Measurements from ENCODE around the gene LZTS2.

LZTS2 gene

DNA sequence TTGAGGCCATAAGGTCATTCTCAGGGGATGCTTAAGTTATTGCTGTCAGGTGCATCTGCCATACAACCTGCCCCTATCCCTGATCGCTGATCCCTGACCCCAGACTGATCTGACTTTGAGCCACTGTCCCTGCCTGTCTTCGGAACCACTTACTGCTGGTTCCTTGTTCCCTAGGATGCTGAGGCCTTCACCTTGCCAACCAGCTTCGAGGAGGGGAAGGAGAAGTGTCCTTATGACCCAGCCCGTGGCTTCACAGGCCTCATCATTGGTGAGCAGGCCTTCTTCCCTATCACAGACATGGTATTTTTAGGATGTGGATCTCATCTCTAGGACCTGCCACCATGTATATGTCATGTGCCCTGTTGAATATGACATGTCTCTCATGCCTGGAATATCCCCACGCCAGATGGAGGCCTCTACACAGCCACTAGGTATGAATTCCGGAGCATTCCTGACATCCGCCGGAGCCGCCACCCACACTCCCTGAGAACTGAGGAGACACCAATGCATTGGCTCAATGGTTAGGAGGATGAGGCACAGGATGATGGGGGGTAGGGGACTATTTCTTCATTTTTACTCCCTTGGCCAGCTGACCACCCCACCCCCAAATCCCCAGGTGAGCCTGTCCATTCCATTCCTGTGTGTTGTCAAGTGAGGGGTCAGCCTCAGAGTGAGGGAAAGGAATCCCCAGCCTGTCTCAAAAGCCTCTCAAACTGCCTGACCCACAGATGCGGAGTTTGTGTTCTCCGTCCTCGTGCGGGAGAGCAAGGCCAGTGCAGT lies 21.3 kb upstream of the LZTS2 start:
- H3K27ac ChIP-seq: no peak overlapping the region
- no peak overlapping the region for H3K4me3 ChIP-seq

DNA sequence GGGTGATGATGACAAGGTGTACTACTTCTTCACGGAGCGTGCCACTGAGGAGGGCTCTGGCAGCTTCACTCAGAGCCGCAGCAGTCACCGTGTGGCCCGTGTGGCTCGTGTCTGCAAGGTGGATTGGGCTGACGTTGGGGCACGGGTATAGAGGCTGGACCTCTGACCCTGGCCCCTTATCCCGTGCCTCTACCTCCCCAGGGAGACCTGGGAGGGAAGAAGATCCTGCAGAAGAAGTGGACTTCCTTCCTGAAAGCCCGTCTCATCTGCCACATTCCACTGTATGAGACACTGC lies 20.8 kb upstream of the LZTS2 start:
- H3K4me3 ChIP-seq: no peak overlapping the region
- H3K27ac ChIP-seq: no peak overlapping the region

DNA sequence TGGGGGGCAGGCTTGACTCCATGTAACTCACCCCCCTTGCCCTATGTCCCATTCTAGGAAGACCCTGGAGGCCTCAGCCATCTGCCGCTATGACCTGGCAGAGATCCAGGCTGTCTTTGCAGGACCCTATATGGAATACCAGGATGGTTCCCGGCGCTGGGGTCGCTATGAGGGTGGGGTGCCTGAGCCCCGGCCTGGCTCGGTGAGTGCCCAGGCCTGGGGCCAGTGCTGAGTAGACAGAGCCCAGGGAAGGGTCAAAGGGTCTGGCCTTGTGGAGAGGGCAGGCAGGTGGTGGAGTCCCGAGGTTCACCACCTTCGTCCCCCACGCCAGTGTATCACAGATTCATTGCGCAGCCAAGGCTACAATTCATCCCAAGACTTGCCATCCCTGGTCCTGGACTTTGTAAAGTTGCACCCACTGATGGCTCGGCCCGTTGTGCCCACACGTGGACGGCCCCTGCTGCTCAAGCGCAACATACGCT lies 19.8 kb upstream of the LZTS2 start:
- H3K4me3 ChIP-seq: no peak overlapping the region
- no peak overlapping the region for H3K27ac ChIP-seq

DNA sequence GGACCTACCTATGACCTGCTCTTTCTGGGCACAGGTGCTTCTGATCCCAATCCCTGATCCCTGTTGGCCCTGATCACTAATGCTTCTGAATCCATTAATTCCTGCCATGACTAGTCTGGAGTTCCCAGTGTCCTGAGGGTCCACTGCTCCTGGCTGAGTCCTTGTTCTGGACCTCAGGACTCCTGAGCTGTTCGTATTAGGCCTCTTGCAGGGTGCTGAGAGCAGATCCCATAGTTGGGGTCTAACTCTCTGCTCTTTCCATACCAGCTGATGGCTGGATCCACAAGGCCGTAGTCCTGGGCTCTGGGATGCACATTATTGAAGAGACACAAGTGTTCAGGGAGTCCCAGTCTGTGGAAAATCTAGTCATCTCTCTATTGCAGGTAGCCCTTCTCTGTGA lies 19.3 kb upstream of the LZTS2 start:
- Histone ChIP-seq H3K27ac (no peak overlapping the region), H3K4me3 (no peak overlapping the region)

DNA sequence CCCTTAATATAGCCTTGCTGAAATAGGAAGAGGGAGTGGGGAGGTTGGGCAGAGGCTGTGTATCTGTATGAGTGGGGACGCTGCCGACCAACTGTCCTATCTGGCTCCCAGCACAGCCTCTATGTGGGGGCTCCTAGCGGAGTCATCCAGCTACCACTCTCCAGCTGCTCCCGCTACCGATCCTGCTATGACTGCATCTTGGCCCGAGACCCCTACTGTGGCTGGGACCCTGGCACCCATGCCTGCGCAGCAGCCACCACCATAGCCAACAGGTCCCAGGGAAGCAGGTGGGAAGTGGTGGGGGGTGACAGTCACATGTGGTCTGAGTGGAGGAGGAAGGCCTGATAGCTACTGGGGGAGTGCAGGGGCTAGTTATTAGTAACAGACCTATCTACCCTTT lies 18.9 kb upstream of the LZTS2 start:
- Histone ChIP-seq H3K4me3 (no peak overlapping the region), H3K27ac (no peak overlapping the region)

DNA sequence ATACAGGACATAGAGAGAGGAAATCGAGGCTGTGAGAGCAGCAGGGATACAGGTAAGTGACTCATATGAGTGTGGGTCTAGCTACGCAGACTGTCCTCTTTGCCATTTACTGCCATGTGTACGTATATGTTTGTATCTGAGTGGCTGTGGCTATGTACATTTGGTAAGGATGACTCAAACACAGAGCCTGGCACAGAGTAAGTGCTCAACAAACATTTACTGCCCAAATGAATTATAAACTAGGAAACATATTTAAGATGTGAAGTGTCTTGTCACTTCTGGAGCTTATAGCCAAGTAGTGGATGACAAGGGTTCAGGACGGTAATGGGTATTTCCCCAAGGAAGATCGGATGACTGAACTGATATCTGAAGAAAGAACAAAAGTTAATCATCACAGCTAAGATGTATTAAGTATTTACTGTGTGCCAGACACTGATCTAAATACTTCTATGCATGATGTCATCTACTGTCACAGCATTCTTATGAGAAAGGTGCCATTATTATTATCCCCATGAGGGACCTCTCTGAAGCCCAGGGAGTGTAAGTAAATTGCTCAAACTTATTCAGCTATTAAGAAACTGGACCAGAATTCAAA lies 18.3 kb upstream of the LZTS2 start:
- Histone ChIP-seq H3K4me3 (no peak overlapping the region), H3K27ac (no peak overlapping the region)

DNA sequence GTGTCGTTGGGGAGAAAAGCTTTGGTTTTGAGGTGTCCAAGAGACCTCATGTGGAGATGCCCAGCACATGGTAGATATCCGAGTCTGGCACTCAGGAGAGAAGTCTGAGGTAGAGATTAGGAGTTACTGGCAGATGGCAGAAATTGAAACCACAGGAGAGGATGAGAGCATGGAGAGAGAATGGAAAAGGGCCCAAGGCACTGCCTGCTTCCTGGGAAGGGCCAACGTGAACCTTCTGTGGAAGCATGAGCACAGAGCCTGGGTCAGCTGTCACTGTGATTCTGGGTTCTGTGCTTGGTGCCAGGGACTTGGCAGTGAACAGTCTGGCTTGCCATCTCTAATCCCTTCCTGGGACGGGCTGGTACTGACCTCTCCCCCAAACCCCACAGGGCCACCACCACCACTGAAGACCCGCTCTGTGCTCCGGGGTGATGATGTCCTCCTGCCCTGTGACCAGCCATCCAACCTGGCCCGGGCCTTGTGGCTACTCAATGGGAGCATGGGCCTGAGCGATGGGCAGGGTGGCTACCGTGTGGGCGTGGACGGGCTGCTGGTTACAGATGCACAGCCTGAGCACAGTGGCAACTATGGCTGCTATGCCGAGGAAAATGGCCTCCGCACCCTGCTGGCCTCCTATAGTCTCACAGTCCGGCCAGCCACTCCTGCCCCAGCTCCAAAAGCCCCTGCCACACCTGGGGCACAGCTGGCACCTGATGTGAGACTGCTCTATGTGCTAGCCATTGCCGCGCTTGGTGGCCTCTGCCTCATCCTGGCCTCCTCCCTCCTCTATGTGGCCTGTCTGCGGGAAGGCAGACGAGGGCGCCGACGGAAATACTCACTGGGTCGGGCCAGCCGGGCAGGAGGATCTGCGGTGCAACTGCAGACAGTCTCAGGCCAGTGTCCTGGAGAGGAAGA lies 16.4 kb upstream of the LZTS2 start:
- no peak overlapping the region for H3K4me3 ChIP-seq

DNA sequence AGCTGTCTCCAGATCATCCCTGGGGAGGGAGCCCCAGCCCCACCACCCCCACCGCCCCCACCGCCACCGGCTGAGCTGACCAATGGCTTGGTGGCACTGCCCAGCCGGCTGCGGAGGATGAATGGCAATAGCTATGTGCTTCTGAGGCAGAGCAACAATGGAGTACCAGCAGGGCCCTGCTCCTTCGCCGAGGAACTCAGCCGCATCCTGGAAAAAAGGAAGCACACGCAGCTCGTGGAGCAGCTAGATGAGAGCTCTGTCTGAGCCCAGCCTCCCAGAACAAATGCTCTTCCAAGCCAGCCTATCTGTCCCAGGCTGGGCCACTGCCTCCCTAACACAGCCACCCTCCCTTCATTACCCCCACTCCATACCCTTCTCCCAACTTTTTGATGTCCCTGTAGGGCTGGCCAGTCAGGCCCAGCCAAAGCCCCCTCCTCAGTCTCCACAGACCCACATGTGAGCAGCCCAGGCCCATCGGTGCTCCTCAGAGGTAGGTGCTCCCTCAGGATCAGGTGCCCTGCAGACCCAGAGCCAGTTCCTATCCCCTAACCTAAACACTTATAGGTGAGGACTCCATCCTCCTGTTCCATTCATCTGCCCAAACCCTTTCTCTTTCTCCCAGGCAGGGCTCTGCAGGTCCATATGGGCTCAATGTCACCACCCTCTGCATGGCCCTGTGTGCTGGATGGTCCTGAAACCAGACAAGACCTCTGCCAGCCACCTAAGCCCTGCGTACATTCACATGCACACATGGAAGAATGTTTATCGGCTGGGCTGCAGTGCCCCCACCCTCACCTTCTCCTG lies 15.5 kb upstream of the LZTS2 start:
- H3K27ac ChIP-seq: no peak overlapping the region
- no peak overlapping the region for H3K4me3 ChIP-seq

More for the DNA sequence above, 16.4 kb upstream of the LZTS2 start:
- H3K27ac ChIP-seq: no peak overlapping the region

DNA sequence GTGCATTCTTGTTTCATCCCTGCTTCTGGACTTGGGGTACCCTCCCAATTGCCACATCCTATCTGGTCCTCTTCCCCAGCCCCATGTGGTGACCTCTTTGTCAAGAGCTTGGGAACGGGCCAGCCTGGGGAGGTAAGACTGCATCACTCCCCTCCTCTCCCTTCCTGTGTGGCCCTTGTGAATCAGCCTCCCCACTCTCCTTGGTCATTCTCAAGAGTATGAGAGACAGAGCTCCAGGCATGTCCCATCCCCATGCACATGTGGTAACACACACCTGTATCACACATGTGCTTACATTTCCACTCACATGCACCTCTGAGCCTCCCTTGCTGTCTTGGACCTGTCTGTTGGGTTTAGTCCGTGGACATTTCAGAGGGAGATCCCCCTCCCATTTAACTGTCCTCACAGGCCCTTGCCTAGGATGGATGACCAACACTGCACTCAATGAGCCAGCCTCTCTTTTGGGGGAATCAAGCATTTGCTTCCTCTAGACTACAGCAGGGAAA lies 14.9 kb upstream of the LZTS2 start:
- H3K27ac ChIP-seq: no peak overlapping the region
- no peak overlapping the region for H3K4me3 ChIP-seq

DNA sequence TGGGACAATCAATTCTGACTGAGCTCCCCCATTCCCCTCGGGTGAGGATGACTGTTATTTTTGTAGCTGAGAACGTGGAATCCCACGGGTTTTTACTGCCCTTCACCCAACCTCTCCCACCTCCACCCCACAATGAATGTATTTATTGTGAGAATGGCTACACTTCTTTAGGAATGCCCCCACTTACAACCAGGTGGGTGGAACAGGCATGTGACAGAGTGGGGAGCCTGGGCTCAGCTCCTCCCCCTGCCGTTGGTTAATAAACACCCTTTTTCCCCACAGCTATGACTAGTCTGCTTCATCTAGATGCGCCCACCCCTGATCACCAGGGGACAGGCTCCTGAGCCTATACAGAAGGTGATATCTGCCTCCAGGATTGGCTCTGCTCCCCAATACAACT lies 14.3 kb upstream of the LZTS2 start:
- no peak overlapping the region for H3K27ac ChIP-seq
- H3K4me3 ChIP-seq: no peak overlapping the region

DNA sequence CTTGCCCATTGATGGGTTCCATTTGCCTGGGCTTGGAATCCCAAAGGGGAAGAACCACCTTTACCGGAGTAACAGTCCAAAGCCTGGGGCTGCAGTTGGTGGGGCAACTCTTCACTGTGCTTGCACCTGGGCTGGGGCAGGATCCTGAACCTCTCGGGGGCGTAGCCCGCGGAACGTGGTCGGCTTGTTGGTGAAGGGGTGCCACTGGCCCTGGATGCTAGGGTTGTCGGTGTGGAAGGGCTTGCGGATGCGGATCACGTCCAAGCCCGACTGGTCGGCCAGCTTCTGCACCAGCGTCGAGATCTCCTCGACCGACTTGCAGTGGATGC lies 13.0 kb upstream of the LZTS2 start:
- Histone ChIP-seq H3K4me3 (peak overlapping the region; percentile 68 to 99 (median 77)), H3K27ac (peak overlapping the region in 18 of 21 experiments; percentile 68 to 91 (median 80))

DNA sequence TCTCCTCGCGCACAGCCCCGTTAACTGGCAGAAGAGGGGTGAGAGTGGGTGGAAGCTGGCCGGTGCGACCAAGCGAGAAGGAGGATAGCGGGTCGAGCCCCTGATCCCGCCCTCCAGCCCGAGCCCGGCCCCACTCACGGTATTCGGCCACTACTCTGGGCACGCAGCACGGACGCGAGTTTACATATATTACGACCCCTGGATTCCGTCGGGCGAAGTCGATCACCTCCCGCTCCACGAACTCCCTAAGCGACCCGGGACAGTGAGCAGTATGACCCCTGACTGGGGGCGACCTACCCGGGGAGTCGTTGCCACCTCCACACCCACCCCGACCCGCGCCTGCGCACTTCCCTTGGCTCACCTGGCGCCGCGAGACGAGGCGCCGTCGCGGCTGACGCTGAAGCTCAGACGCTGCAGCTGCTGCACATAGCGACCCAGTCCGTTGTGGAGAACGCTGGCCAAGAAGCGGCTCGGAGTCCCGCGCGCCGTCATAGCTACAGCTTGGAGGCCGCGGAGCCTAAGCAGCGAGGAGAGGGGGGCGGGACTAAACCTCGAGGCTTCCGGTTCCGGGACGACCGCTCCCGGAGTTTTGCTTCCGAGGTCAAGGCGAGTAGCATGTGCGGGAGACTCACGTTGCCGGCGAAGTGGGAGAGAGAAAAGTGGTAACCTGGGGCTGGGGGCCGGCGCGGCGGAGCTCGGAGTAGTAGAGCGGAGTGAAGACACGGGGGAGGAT lies 12.5 kb upstream of the LZTS2 start, which contains the start of the genes MRPL43 and TWNK:
TSS of gene MRPL43 (minus strand) at position 546 of the 733 bp plus-strand sequence. CDS start at position 492, 54 bp downstream.
TSS of gene TWNK (plus strand) at position 592 of the 733 bp plus-strand sequence. CDS start 668 bp downstream, outside the sequence.
- H3K4me3 ChIP-seq: peak within 1 kb of the TSS; percentile 68 to 99 (median 77)
- H3K27ac ChIP-seq: peak within 1 kb of the TSS; percentile 56 to 93 (median 80)

DNA sequence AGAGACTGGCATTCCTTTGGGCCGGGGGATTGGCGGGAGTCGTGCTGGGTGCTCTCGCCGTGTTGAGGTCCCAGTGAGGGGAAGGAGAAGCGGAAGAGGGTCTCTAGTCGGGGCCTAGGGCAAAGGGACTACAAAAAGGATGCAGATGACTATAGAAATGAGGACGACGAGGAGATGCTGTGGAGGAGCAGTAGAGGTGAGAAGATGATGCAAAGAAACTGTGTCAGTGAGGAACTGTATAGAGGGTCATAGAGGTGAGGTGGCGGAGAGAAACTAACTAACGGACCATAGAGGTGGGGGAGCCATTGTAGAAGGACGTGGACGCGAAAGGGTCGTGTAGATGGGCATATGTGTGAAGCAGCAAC lies 11.9 kb upstream of the LZTS2 start:
- Histone ChIP-seq H3K27ac (peak overlapping the region in 18 of 21 experiments; percentile 62 to 93 (median 80)), H3K4me3 (peak overlapping the region; percentile 68 to 99 (median 77))

DNA sequence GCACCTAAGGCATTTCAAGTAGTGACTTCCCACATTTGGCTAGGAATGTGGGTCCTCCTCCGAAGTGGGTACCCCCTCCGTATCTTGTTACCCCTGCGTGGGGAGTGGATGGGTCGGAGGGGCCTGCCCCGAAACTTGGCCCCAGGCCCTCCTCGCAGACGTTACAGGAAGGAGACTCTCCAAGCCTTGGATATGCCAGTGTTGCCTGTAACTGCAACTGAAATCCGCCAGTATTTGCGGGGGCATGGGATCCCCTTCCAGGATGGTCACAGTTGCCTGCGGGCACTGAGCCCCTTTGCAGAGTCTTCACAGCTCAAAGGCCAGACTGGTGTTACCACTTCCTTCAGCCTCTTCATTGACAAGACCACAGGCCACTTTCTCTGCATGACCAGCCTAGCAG lies 11.4 kb upstream of the LZTS2 start:
- Histone ChIP-seq H3K4me3 (peak overlapping the region; percentile 68 to 99 (median 77)), H3K27ac (peak overlapping the region in 3 of 21 experiments; percentile 84 to 91 (median 87))

DNA sequence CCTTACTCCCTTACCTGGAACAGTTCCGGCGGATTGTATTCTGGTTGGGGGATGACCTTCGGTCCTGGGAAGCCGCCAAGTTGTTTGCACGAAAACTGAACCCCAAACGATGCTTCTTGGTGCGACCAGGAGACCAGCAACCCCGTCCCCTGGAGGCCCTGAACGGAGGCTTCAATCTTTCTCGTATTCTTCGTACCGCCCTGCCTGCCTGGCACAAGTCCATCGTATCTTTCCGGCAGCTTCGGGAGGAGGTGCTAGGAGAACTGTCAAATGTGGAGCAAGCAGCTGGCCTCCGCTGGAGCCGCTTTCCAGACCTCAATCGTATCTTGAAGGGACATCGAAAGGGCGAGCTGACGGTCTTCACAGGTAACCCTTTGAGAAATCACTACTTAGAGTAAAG lies 10.5 kb upstream of the LZTS2 start:
- Histone ChIP-seq H3K27ac (no peak overlapping the region), H3K4me3 (no peak overlapping the region)

DNA sequence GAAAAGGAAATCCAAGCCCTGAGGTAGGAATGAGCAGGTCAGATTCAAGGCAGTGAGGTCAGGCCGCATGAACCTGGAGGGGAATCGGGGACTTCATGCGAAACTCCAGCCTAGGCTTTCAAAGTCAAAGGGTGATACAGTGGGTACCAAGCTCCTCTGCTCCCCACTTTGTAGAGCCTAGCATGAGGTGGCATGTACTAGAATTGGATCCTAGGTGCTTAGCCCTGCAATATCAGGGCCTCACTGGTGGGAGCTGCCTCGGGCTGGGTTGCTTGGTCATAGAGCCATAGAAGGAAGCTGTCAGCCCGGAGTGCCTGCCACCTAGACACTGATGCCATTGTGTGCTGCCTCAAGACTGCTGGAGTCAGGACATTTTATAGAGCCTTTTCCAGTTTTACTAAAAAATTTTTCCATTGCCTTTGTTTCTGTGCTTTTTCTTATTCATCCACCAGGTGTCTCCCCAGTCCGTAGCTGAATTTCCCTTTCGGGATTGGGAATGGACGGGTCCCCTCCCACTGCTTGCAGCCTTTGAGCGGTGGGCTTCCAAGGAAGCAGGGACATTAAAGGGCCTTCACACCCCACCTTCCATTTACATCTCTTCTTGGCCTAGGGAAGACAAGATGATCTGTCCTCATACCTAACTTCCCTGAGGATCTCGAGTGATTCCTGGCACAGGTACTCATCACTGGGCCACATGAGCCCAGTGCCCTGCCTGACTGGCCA lies 5.5 kb upstream of the LZTS2 start:
- H3K4me3 ChIP-seq: no peak overlapping the region
- no peak overlapping the region for H3K27ac ChIP-seq

DNA sequence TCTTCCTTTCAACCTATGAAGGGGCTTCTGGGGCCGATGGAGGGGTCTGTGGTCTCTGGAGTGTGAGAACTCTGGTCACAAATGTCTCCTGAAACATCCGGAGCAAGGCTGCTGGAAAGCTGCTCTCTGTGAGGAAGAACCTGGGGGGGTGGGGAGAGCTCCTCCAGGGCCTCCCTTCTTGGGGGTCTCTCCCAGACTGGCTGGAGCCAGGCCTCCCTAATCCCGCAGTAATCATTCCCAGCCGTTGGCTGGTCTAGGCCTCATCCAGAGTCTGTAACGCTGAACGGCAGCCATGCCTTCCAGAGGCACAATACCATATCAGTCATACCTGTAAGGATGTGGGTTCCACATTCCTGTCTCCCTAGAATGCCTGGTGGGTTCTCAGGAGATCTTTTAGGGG lies 4.4 kb upstream of the LZTS2 start:
- Histone ChIP-seq H3K27ac (no peak overlapping the region), H3K4me3 (no peak overlapping the region)

Measured in skin epidermis (tissue), 12 donors.